PC-9 (cell line): ENCODE data around the gene SIGLEC15. TPM values are rescaled to one million over a fixed set of nuclear protein-coding genes. Genes with fewer than 3 reads are reported as not detected.

ENCODE experiments used
- BruUV-seq: library from RNA; stranded (reverse); fragments of 400-500 nt; replicated peaks from 2 replicates; lab custom pipeline; 2021; lab: Mats Ljungman, UMichigan
- CTCF ChIA-PET: fragments of 300-600 bp; sonication (Branson Sonifier 250); formaldehyde crosslinking; loops from one replicate; lab custom pipeline; 2022; ENCODE audit warnings: antibody characterized with exemption; lab: Charles Lee
- POLR2A ChIA-PET: fragments of 300-600 bp; sonication (Branson Sonifier 250); formaldehyde crosslinking; loops from one replicate; lab custom pipeline; 2022; ENCODE audit warnings: antibody characterized with exemption; ENCODE audit not compliant: unreplicated experiment; lab: Charles Lee
- DNase-seq, 2 experiments: peaks; one replicate each; pipeline versions ENCODE4 v3.0.0 to v3.0.0-alpha.2; 2015 to 2022; ENCODE audit warnings: mixed read lengths in 1 of 2
- H2AFZ ChIP-seq: fragments of 200-600 bp; sonication (generic); 2 replicates; pipeline ENCODE4 v1.8.1; 2017; ENCODE audit warnings: antibody characterized with exemption
- H3F3A ChIP-seq: fragments of 200-600 bp; sonication (generic); 2 replicates; pipeline ENCODE4 v1.8.1; 2017; ENCODE audit warnings: antibody characterized with exemption, mild to moderate bottlenecking, low read depth; ENCODE audit not compliant: insufficient read depth
- H3K27ac ChIP-seq: fragments of 200-600 bp; sonication (generic); 2 replicates; pipeline ENCODE4 v1.6.1; 2016; ENCODE audit warnings: mixed run types
- H3K27me3 ChIP-seq: fragments of 200-600 bp; sonication (generic); 2 replicates; pipeline ENCODE4 v1.6.1; 2016; ENCODE audit warnings: low read depth, mixed run types; ENCODE audit not compliant: insufficient read depth
- H3K36me3 ChIP-seq: fragments of 200-600 bp; sonication (generic); 2 replicates; pipeline ENCODE4 v1.6.1; 2016; ENCODE audit warnings: low read depth, mixed run types
- H3K4me1 ChIP-seq: fragments of 200-600 bp; sonication (generic); replicated peaks from 2 replicates; pipeline ENCODE4 v1.6.1; 2016; ENCODE audit warnings: mixed run types; ENCODE audit not compliant: insufficient read depth
- H3K4me2 ChIP-seq: fragments of 200-600 bp; sonication (generic); 2 replicates; pipeline ENCODE4 v1.6.1; 2017; ENCODE audit warnings: mixed run types
- H3K4me3 ChIP-seq: fragments of 200-600 bp; sonication (generic); 2 replicates; pipeline ENCODE4 v1.6.1; 2016; ENCODE audit warnings: mixed run types
- H3K79me2 ChIP-seq: fragments of 200-600 bp; sonication (generic); 2 replicates; pipeline ENCODE4 v1.6.1; 2017; ENCODE audit warnings: low read depth, mixed run types
- H3K9me2 ChIP-seq: fragments of 200-600 bp; sonication (generic); 2 replicates; pipeline ENCODE4 v1.8.1; 2017; ENCODE audit warnings: mild to moderate bottlenecking; ENCODE audit not compliant: insufficient read depth
- H3K9me3 ChIP-seq: fragments of 200-600 bp; sonication (generic); 2 replicates; pipeline ENCODE4 v1.8.1; 2016; ENCODE audit warnings: low read depth; ENCODE audit not compliant: insufficient read depth
- H4K20me1 ChIP-seq: fragments of 200-600 bp; sonication (generic); 2 replicates; pipeline ENCODE4 v1.8.1; 2017; ENCODE audit not compliant: insufficient read depth
- CTCF ChIP-seq: fragments of 200-600 bp; sonication (generic); conservative IDR thresholded peaks from 2 replicates; pipeline ENCODE4 v1.6.1; 2017; ENCODE audit warnings: mixed run types, antibody characterized with exemption, mild to moderate bottlenecking, moderate library complexity
- EZH2 ChIP-seq: fragments of 200-600 bp; sonication (generic); IDR thresholded peaks from 2 replicates; pipeline ENCODE4 v1.8.0; 2017; ENCODE audit warnings: antibody characterized with exemption, low read depth
- intact Hi-C: fragments of 100-400 bp; cut with micrococcal nuclease; formaldehyde crosslinking; loops from one replicate; pipeline ENCODE4 v1.10.0; 2022; ENCODE audit not compliant: unreplicated experiment
- total RNA-seq: library from RNA; stranded (reverse); gene quantifications from 2 replicates; pipeline ENCODE4 v1.2.3, GENCODE V29; 2021

The SIGLEC15 gene
- total RNA-seq, 1 experiment from 2014 or later, result 1.0 TPM

GRCh38 chr18:45829855-45830254, 4.4 kb downstream of the SIGLEC15 start:
- intact Hi-C loops, result loop anchor here (1.0 kb wide), 2 partner anchors 28 to 37 kb away; no protein-coding TSS in a partner anchor
- H4K20me1 ChIP-seq, result no peaks in the 10 kb centered on the region
- H3K27ac ChIP-seq, result peak overlapping the region; percentile 82
- ChIA-PET CTCF (interaction anchor here (0.7 kb wide), 1 partner anchor 9 kb away, joined by 10 read pairs; no protein-coding TSS in a partner anchor), POLR2A (interaction anchor here (0.6 kb wide), 2 partner anchors 27 to 1134 kb away, joined by 5 to 6 read pairs; no protein-coding TSS in a partner anchor)
- no peak overlapping the region for H2AFZ ChIP-seq
- H3K4me1 ChIP-seq, result peaks cover 63% of the 10 kb centered on the region
- H3K4me3 ChIP-seq, result no peak overlapping the region
- H3F3A ChIP-seq, result peaks cover 32% of the 10 kb centered on the region
- H3K79me2 ChIP-seq, result no peaks in the 10 kb centered on the region
- TF ChIP-seq CTCF (no peak), EZH2 (no peak)
- no peak for DNase-seq
- no peaks in the 10 kb centered on the region for H3K27me3 ChIP-seq
- H3K9me2 ChIP-seq, result no peaks in the 10 kb centered on the region
- no TSS peak for BruUV-seq
- H3K4me2 ChIP-seq, result peak overlapping the region; percentile 71
- H3K36me3 ChIP-seq, result no peaks in the 10 kb centered on the region
- H3K9me3 ChIP-seq, result no peaks in the 10 kb centered on the region

- H3K9me3 ChIP-seq, result no peaks in the 10 kb centered on the region
- TF ChIP-seq CTCF, result no peak
- TF ChIP-seq EZH2, result no peak
- DNase-seq, result no peak
- no peak overlapping the region for H2AFZ ChIP-seq
- H3K4me2 ChIP-seq, result no peak overlapping the region
- H3K36me3 ChIP-seq, result no peaks in the 10 kb centered on the region
- CTCF ChIA-PET, result no interaction called here
- BruUV-seq, result no TSS peak
- intact Hi-C loops, result no loop called here
- H3K9me2 ChIP-seq, result no peaks in the 10 kb centered on the region
- no peaks in the 10 kb centered on the region for H3K27me3 ChIP-seq
- H4K20me1 ChIP-seq, result no peaks in the 10 kb centered on the region
- POLR2A ChIA-PET, result no interaction called here
- no peaks in the 10 kb centered on the region for H3K79me2 ChIP-seq
- peaks cover 71% of the 10 kb centered on the region for H3K4me1 ChIP-seq
- H3K27ac ChIP-seq, result no peak overlapping the region
- H3F3A ChIP-seq, result peaks cover 32% of the 10 kb centered on the region
- H3K4me3 ChIP-seq, result no peak overlapping the region
Observed at GRCh38 chr18:45830917-45831316, 5.4 kb downstream of the SIGLEC15 start.

- Histone ChIP-seq H2AFZ (no peak overlapping the region), H3K4me2 (no peak overlapping the region)
- intact Hi-C loops, result no loop called here
Observed at GRCh38 chr18:45833846-45834245, 8.4 kb downstream of the SIGLEC15 start.

More at GRCh38 chr18:45833846-45834245, 8.4 kb downstream of the SIGLEC15 start:
- TF ChIP-seq CTCF (no peak), EZH2 (no peak)
- Histone ChIP-seq H3K4me3 (no peak overlapping the region), H3K4me1 (peaks cover 51% of the 10 kb centered on the region), H3K27ac (no peak overlapping the region), H3K36me3 (no peaks in the 10 kb centered on the region), H3K79me2 (no peaks in the 10 kb centered on the region), H3K27me3 (no peaks in the 10 kb centered on the region), H4K20me1 (no peaks in the 10 kb centered on the region), H3F3A (peaks cover 14% of the 10 kb centered on the region), H3K9me2 (no peaks in the 10 kb centered on the region), H3K9me3 (no peaks in the 10 kb centered on the region)
- POLR2A ChIA-PET, result no interaction called here
- no peak for DNase-seq
- BruUV-seq, result no TSS peak
- CTCF ChIA-PET, result no interaction called here
